WTC11 (cell line): ENCODE results near the gene TGFBRAP1. TPM values are rescaled to one million over a fixed set of nuclear protein-coding genes. Genes with fewer than 3 reads are reported as not detected.

Experiments used
- ATAC-seq: fragments of 200-7000 bp; cut with Tn5 transposase; 2 replicates; pipeline ENCODE4 v1.10.0; 2021; ENCODE audit warnings: mild to moderate bottlenecking, moderate library complexity
- CTCF ChIA-PET: fragments of 300-600 bp; sonication (Branson Sonifier 250); formaldehyde crosslinking; loops from one replicate; lab custom pipeline; 2021; ENCODE audit warnings: antibody characterized with exemption; lab: Charles Lee
- POLR2A ChIA-PET: fragments of 350-600 bp; sonication (Branson Sonifier 250); formaldehyde crosslinking; loops from one replicate; lab custom pipeline; 2021; ENCODE audit warnings: antibody characterized with exemption; lab: Charles Lee
- DNase-seq: peaks from one replicate; pipeline ENCODE4 v3.0.0; 2021; ENCODE audit warnings: low spot score
- H3K27ac Mint-ChIP-seq: 2 replicates; pipeline ENCODE4 v1.8.0; 2021; ENCODE audit warnings: mixed read lengths
- H3K27me3 Mint-ChIP-seq: 2 replicates; pipeline ENCODE4 v1.8.0; 2021; ENCODE audit warnings: low read depth, mild to moderate bottlenecking, moderate library complexity, mixed read lengths
- H3K36me3 Mint-ChIP-seq: 2 replicates; pipeline ENCODE4 v1.8.0; 2021; ENCODE audit warnings: mixed read lengths
- H3K4me1 Mint-ChIP-seq: 2 replicates; pipeline ENCODE4 v1.8.0; 2022; ENCODE audit warnings: mixed read lengths
- H3K4me3 Mint-ChIP-seq: 2 replicates; pipeline ENCODE4 v1.8.0; 2021; ENCODE audit warnings: mild to moderate bottlenecking, moderate library complexity, mixed read lengths
- H3K9me3 Mint-ChIP-seq: 2 replicates; pipeline ENCODE4 v1.8.0; 2021; ENCODE audit warnings: mixed read lengths
- ATF1 ChIP-seq: sonication (generic); formaldehyde crosslinking; IDR thresholded peaks from 2 replicates; pipeline ENCODE4 v1.8.1; 2023; ENCODE audit warnings: mild to moderate bottlenecking, moderate library complexity, missing genetic modification reagents
- ATF2 ChIP-seq: sonication (generic); formaldehyde crosslinking; IDR thresholded peaks from 2 replicates; pipeline ENCODE4 v1.8.1; 2022; ENCODE audit warnings: low read depth, missing genetic modification reagents, borderline replicate concordance
- CBFB ChIP-seq: sonication (generic); formaldehyde crosslinking; IDR thresholded peaks from 2 replicates; pipeline ENCODE4 v1.8.1; 2022; ENCODE audit warnings: mild to moderate bottlenecking, low read depth, missing genetic modification reagents
- CREB1 ChIP-seq: sonication (generic); formaldehyde crosslinking; IDR thresholded peaks from 2 replicates; pipeline ENCODE4 v1.8.0; 2023; ENCODE audit warnings: mild to moderate bottlenecking, missing genetic modification reagents
- CREM ChIP-seq: sonication (generic); formaldehyde crosslinking; IDR thresholded peaks from 2 replicates; pipeline ENCODE4 v1.8.1; 2022; ENCODE audit warnings: mild to moderate bottlenecking, missing genetic modification reagents, moderate library complexity
- CTCF ChIP-seq: fragments of 200-600 bp; IDR thresholded peaks from 2 replicates; pipeline ENCODE4 v1.8.0; 2022; ENCODE audit warnings: antibody characterized with exemption
- E2F5 ChIP-seq: sonication (generic); formaldehyde crosslinking; IDR thresholded peaks from 2 replicates; pipeline ENCODE4 v1.8.1; 2022; ENCODE audit warnings: mild to moderate bottlenecking, moderate library complexity, missing genetic modification reagents
- ELF4 ChIP-seq: sonication (generic); formaldehyde crosslinking; IDR thresholded peaks from 2 replicates; pipeline ENCODE4 v1.8.1; 2022; ENCODE audit warnings: low read depth, mild to moderate bottlenecking, moderate library complexity, missing genetic modification reagents
- FOXJ3 ChIP-seq: sonication (generic); formaldehyde crosslinking; IDR thresholded peaks from 2 replicates; pipeline ENCODE4 v1.9.0; 2021; ENCODE audit warnings: missing genetic modification reagents, mild to moderate bottlenecking, borderline replicate concordance
- GTF2I ChIP-seq: fragments of 250-450 bp; sonication (Bioruptor Pico); conservative IDR thresholded peaks from 2 replicates; pipeline ENCODE4 v1.4.0; 2021; ENCODE audit warnings: mild to moderate bottlenecking
- IRF1 ChIP-seq: sonication (generic); formaldehyde crosslinking; IDR thresholded peaks from 2 replicates; pipeline ENCODE4 v1.8.0; 2023; ENCODE audit warnings: missing genetic modification reagents
- NFE2L1 ChIP-seq: sonication (generic); formaldehyde crosslinking; IDR thresholded peaks from 2 replicates; pipeline ENCODE4 v1.8.1; 2023; ENCODE audit warnings: missing genetic modification reagents
- PREB ChIP-seq: sonication (generic); formaldehyde crosslinking; IDR thresholded peaks from 2 replicates; pipeline ENCODE4 v1.8.1; 2022; ENCODE audit warnings: mild to moderate bottlenecking, missing genetic modification reagents, moderate library complexity, borderline replicate concordance
- RORB ChIP-seq: fragments of 250-450 bp; sonication (Bioruptor Pico); IDR thresholded peaks from 2 replicates; pipeline ENCODE4 v1.9.0; 2021; ENCODE audit warnings: mild to moderate bottlenecking
- SMAD3 ChIP-seq: sonication (generic); formaldehyde crosslinking; IDR thresholded peaks from 2 replicates; pipeline ENCODE4 v1.8.0; 2022; ENCODE audit warnings: missing genetic modification reagents, mild to moderate bottlenecking, borderline replicate concordance
- SMAD4 ChIP-seq: sonication (generic); formaldehyde crosslinking; IDR thresholded peaks from 2 replicates; pipeline ENCODE4 v1.8.0; 2022; ENCODE audit warnings: mild to moderate bottlenecking, missing genetic modification reagents
- SOX15 ChIP-seq: fragments of 250-450 bp; sonication (Bioruptor Pico); IDR thresholded peaks from 2 replicates; pipeline ENCODE4 v1.9.0; 2021; ENCODE audit warnings: mild to moderate bottlenecking
- STAT6 ChIP-seq: sonication (generic); formaldehyde crosslinking; conservative IDR thresholded peaks from 2 replicates; pipeline ENCODE4 v1.8.1; 2023; ENCODE audit warnings: mild to moderate bottlenecking, low read depth, missing genetic modification reagents, moderate library complexity
- TEAD4 ChIP-seq: sonication (generic); formaldehyde crosslinking; IDR thresholded peaks from 2 replicates; pipeline ENCODE4 v1.8.0; 2022; ENCODE audit warnings: mild to moderate bottlenecking, missing genetic modification reagents
- USF1 ChIP-seq: sonication (generic); formaldehyde crosslinking; IDR thresholded peaks from 2 replicates; pipeline ENCODE4 v1.8.0; 2022; ENCODE audit warnings: mild to moderate bottlenecking, missing genetic modification reagents
- ZMAT4 ChIP-seq: fragments of 250-450 bp; sonication (Bioruptor Pico); IDR thresholded peaks from 2 replicates; pipeline ENCODE4 v1.9.0; 2021; ENCODE audit warnings: mild to moderate bottlenecking
- ZNF138 ChIP-seq: sonication (generic); formaldehyde crosslinking; conservative IDR thresholded peaks from 2 replicates; pipeline ENCODE4 v1.8.1; 2022; ENCODE audit warnings: mild to moderate bottlenecking, moderate library complexity, missing genetic modification reagents
- ZNF263 ChIP-seq: sonication (generic); formaldehyde crosslinking; IDR thresholded peaks from 2 replicates; pipeline ENCODE4 v1.8.1; 2022; ENCODE audit warnings: low read depth, mild to moderate bottlenecking, moderate library complexity, missing genetic modification reagents
- ZNF532 ChIP-seq: fragments of 250-450 bp; sonication (Bioruptor Pico); IDR thresholded peaks from 2 replicates; pipeline ENCODE4 v1.9.0; 2021; ENCODE audit warnings: mild to moderate bottlenecking, borderline replicate concordance
- total RNA-seq: library from RNA; stranded (reverse); gene quantifications from 3 replicates; pipeline ENCODE4 v1.2.3, GENCODE V29; 2021

TGFBRAP1 gene
- total RNA-seq, 1 experiment from 2014 or later = 16.3 TPM

- TF ChIP-seq E2F5 (CRISPR knock-in tag) (no peak), SMAD4 (CRISPR knock-in tag) (no peak), SMAD3 (CRISPR knock-in tag) (no peak), CREM (no peak), TEAD4 (CRISPR knock-in tag) (no peak), CTCF (0 out of 2 replicates have a peak, but pooled peaks have one; percentile 16), USF1 (CRISPR knock-in tag) (peak; percentile 88), CREB1 (CRISPR knock-in tag) (no peak), ATF1 (CRISPR knock-in tag) (no peak), ZNF532 (CRISPR knock-in tag) (no peak), STAT6 (CRISPR knock-in tag) (no peak)
These were observed 41.8 kb downstream of the TGFBRAP1 start (continued) for GRCh38 chr2:105287692-105288091.

- DNase-seq (no peak), ATAC-seq (no peak)
- no peak overlapping the region for H3K4me3 Mint-ChIP-seq
- no peaks in the 10 kb centered on the region; the same call in 1 of the 2 replicates for H3K36me3 Mint-ChIP-seq
- POLR2A ChIA-PET = no interaction called here
- H3K27ac Mint-ChIP-seq = no peak overlapping the region
- no peaks in the 10 kb centered on the region for H3K9me3 Mint-ChIP-seq
- CTCF ChIA-PET = no interaction called here
- H3K4me1 Mint-ChIP-seq = no peaks in the 10 kb centered on the region
- H3K27me3 Mint-ChIP-seq = no peaks in the 10 kb centered on the region
- TF ChIP-seq ATF2 (CRISPR knock-in tag) = no peak
- no peak for TF ChIP-seq NFE2L1 (CRISPR knock-in tag)
- no peak for TF ChIP-seq CBFB (CRISPR knock-in tag)
- no peak for TF ChIP-seq FOXJ3 (CRISPR knock-in tag)
- no peak for TF ChIP-seq IRF1 (CRISPR knock-in tag)
- no peak for TF ChIP-seq ELF4 (CRISPR knock-in tag)
- TF ChIP-seq ZNF138 = no peak
- no peak for TF ChIP-seq PREB (CRISPR knock-in tag)
- TF ChIP-seq ZNF263 (CRISPR knock-in tag) = no peak
- no peak for TF ChIP-seq RORB (CRISPR knock-in tag)
- no peak for TF ChIP-seq SOX15 (CRISPR knock-in tag)
- TF ChIP-seq GTF2I = no peak
- no peak for TF ChIP-seq ZMAT4 (CRISPR knock-in tag)
These were observed 46.0 kb downstream of the TGFBRAP1 start for GRCh38 chr2:105283532-105283931.
